ENCODE measurements around the gene GIPR.
"Not testable (repeated sequence)": the region's sequence is repeated elsewhere in the genome, so short reads cannot be mapped to it uniquely, and the experiment has no call there.

GRCh38 chr19:45728683-45729082 lies 60.7 kb downstream of the GIPR start:
- TF ChIP-seq TCF7 (IDR thresholded peaks at IDR 0.05; ENCODE audit: borderline replicate concordance); EZH2 (IDR thresholded peaks at IDR 0.05; ENCODE audit: borderline replicate concordance, control insufficient read depth, low read depth, low read length); POLR2AphosphoS5 (IDR thresholded peaks at IDR 0.05; ENCODE audit: low read length); POLR2A (IDR thresholded peaks at IDR 0.05; ENCODE audit: low read depth, low read length); PKNOX1 (IDR thresholded peaks at IDR 0.05); USF1 (IDR thresholded peaks at IDR 0.05; ENCODE audit: borderline replicate concordance, extremely low read length, insufficient read depth, low read depth, low read length); FOXM1 (IDR thresholded peaks at IDR 0.05; ENCODE audit: low read depth, low read length); CTCF (IDR thresholded peaks at IDR 0.05 in 2 of 3, conservative IDR thresholded peaks at IDR 0.05 in 1 of 3; ENCODE audit: control insufficient read depth in 2 of 3, extremely low read depth in 1 of 3, insufficient read depth in 1 of 3, low read depth in 3 of 3, low read length in 3 of 3); PRDM15 (CRISPR knock-in tag; IDR thresholded peaks at IDR 0.05); TARDBP (IDR thresholded peaks at IDR 0.05; ENCODE audit: borderline replicate concordance); SMC3 (IDR thresholded peaks at IDR 0.05; ENCODE audit: borderline replicate concordance, low read length); EP300 (IDR thresholded peaks at IDR 0.05; ENCODE audit: borderline replicate concordance in 1 of 2, control insufficient read depth in 1 of 2, low read depth in 2 of 2, low read length in 2 of 2): not testable (repeated sequence)
